Activated CD8-positive, alpha-beta memory T cell treated with anti-CD3 and anti-CD28 coated beads, Interleukin-2, amount 10 ng/mL, durations not matched to agents 7 days and 5 days (primary cell): ENCODE data around the gene NBPF9. TPM values are rescaled to one million over a fixed set of nuclear protein-coding genes. Genes with fewer than 3 reads are reported as not detected.
"Not testable (repeated sequence)": the region's sequence is repeated elsewhere in the genome, so short reads cannot be mapped to it uniquely, and the experiment has no call there.

ENCODE experiments used
- ATAC-seq: fragments of 150-1000 bp; cut with Tn5 transposase; one replicate; pipeline ENCODE4 v1.10.0; 2021; ENCODE audit warnings: moderate library complexity
- CTCF ChIA-PET: fragments of 350-600 bp; sonication (Branson Sonifier 250); formaldehyde crosslinking; loops from one replicate; lab custom pipeline; 2021; ENCODE audit warnings: antibody characterized with exemption; lab: Charles Lee
- DNase-seq: peaks from one replicate; pipeline ENCODE4 v3.0.0-alpha.2; 2020
- H3K27ac Mint-ChIP-seq: one replicate; pipeline ENCODE4 v1.8.0; 2021; ENCODE audit warnings: mild to moderate bottlenecking, mixed read lengths
- H3K27me3 Mint-ChIP-seq: one replicate; pipeline ENCODE4 v1.8.0; 2021; ENCODE audit warnings: mixed read lengths
- H3K36me3 Mint-ChIP-seq: one replicate; pipeline ENCODE4 v1.8.0; 2021; ENCODE audit warnings: mild to moderate bottlenecking, mixed read lengths
- H3K4me1 Mint-ChIP-seq: one replicate; pipeline ENCODE4 v1.8.0; 2021; ENCODE audit warnings: mixed read lengths
- H3K4me3 Mint-ChIP-seq: one replicate; pipeline ENCODE4 v1.8.0; 2021; ENCODE audit warnings: mild to moderate bottlenecking, moderate library complexity, mixed read lengths
- H3K9me3 Mint-ChIP-seq: one replicate; pipeline ENCODE4 v1.8.0; 2022; ENCODE audit warnings: low read depth, mixed read lengths
- total RNA-seq, 2 experiments: library from RNA; stranded (reverse); gene quantifications; one replicate each; pipeline ENCODE4 v1.2.3, GENCODE V29; 2021

The NBPF9 gene
- total RNA-seq, 2 experiments from 2014 or later, result 14.3 to 18.6 TPM

GRCh38 chr1:149064611-149065010 is 38.7 kb downstream of the NBPF9 start:
- H3K27me3 Mint-ChIP-seq, H3K36me3 Mint-ChIP-seq, ATAC-seq, DNase-seq, H3K4me1 Mint-ChIP-seq, H3K9me3 Mint-ChIP-seq, H3K27ac Mint-ChIP-seq, CTCF ChIA-PET, H3K4me3 Mint-ChIP-seq: not testable (repeated sequence)

DNA sequence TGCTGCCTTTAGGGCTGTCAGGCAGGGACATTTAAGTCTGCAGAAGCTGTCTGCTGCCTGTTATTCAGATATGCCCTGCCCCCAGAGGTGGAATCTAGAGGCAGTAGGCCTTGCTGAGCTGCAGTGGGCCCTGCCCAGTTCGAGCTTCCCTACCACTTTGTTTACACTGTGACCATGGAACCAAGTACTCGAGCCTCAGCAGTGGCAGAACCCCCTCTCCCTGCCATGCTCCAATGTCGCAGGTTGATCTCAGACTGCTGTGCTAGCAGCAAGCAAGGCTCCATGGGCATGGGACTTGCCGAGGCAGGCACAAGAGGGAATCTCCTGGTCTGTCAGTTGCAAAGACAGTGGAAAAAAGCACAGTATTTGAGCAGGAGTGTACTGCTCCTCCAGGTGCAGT is 60.3 kb downstream of the NBPF9 start:
- not testable (repeated sequence) for ATAC-seq

GRCh38 chr1:149033916-149034315 is 69.4 kb downstream of the NBPF9 start:
- ATAC-seq, H3K4me1 Mint-ChIP-seq, H3K36me3 Mint-ChIP-seq, CTCF ChIA-PET, H3K27me3 Mint-ChIP-seq, H3K27ac Mint-ChIP-seq, H3K4me3 Mint-ChIP-seq, H3K9me3 Mint-ChIP-seq, DNase-seq: not testable (repeated sequence)

More for the DNA sequence above, 60.3 kb downstream of the NBPF9 start:
- H3K36me3 Mint-ChIP-seq, H3K4me1 Mint-ChIP-seq, H3K27me3 Mint-ChIP-seq, H3K4me3 Mint-ChIP-seq, DNase-seq, H3K27ac Mint-ChIP-seq, H3K9me3 Mint-ChIP-seq, CTCF ChIA-PET: not testable (repeated sequence)

DNA sequence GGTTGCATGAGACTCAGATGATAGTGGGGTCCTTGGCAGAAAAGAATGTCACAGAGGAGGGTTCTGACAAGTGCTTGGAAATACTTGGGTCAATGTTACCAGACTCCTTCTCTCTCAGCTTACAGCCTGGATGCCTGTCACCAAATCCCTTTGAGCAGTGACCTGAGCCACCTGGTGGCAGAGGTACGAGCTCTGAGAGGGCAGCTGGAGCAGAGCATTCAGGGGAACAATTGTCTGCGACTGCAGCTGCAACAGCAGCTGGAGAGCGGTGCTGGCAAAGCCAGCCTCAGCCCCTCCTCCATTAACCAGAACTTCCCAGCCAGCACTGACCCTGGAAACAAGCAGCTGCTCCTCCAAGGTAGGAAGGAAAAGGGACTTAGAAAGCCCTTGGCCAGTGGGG is 79.0 kb downstream of the NBPF9 start:
- ATAC-seq, H3K27ac Mint-ChIP-seq, H3K27me3 Mint-ChIP-seq, H3K9me3 Mint-ChIP-seq, DNase-seq, CTCF ChIA-PET, H3K36me3 Mint-ChIP-seq, H3K4me3 Mint-ChIP-seq, H3K4me1 Mint-ChIP-seq: not testable (repeated sequence)

DNA sequence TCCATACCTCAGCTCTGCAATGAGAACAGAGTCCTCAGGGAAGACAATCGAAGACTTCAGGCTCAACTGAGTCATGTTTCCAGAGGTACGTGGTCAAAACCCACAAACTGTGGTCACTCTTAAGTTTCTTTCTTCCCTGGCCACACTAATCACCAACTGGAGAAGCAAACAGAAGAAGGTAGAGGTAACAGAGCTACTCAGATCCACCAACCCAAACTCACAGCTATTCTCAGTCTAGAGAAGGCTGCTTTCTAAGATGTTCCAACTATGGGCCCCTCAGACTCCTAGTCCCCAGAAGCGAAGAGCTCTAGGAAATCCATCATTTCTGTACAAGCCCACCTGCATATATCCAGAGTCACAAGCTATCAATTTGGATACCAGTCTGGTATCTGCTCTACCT is 84.8 kb downstream of the NBPF9 start:
- H3K27ac Mint-ChIP-seq, H3K36me3 Mint-ChIP-seq, DNase-seq, H3K27me3 Mint-ChIP-seq, CTCF ChIA-PET, H3K4me3 Mint-ChIP-seq, ATAC-seq, H3K4me1 Mint-ChIP-seq, H3K9me3 Mint-ChIP-seq: not testable (repeated sequence)

- H3K27me3 Mint-ChIP-seq, DNase-seq, H3K27ac Mint-ChIP-seq, H3K9me3 Mint-ChIP-seq, CTCF ChIA-PET, H3K4me3 Mint-ChIP-seq, ATAC-seq, H3K36me3 Mint-ChIP-seq, H3K4me1 Mint-ChIP-seq: not testable (repeated sequence)
These were observed 86.7 kb downstream of the NBPF9 start for GRCh38 chr1:149016626-149017025.

DNA sequence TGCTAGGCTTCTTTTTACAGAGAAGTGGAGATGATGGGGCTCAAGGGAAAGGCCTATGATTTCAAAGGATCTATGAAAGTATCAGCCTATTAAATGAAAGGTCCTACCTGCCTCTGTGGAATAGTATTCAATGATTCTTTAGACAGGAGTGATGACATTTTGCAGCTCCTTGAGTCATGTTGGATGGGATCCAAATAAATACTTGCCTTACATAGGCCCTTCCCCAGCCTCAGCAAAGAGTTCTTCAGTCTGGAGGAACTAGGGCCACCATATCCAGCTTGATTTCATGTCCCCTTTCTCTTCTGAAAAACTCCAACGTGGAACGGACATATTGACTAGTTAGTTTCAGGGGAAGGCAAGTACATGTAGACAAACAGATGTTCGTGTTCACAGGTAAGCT is 87.8 kb downstream of the NBPF9 start:
- H3K4me1 Mint-ChIP-seq, H3K27ac Mint-ChIP-seq, H3K36me3 Mint-ChIP-seq, CTCF ChIA-PET, H3K4me3 Mint-ChIP-seq, DNase-seq, H3K9me3 Mint-ChIP-seq, H3K27me3 Mint-ChIP-seq, ATAC-seq: not testable (repeated sequence)

- H3K27ac Mint-ChIP-seq, CTCF ChIA-PET, H3K4me1 Mint-ChIP-seq, DNase-seq, H3K36me3 Mint-ChIP-seq, H3K27me3 Mint-ChIP-seq, H3K4me3 Mint-ChIP-seq, ATAC-seq, H3K9me3 Mint-ChIP-seq: not testable (repeated sequence)
These were observed 89.8 kb downstream of the NBPF9 start for GRCh38 chr1:149013513-149013912.

GRCh38 chr1:149012599-149012998 is 90.8 kb downstream of the NBPF9 start:
- H3K27me3 Mint-ChIP-seq, DNase-seq, H3K4me3 Mint-ChIP-seq, CTCF ChIA-PET, H3K36me3 Mint-ChIP-seq, H3K9me3 Mint-ChIP-seq, ATAC-seq, H3K27ac Mint-ChIP-seq, H3K4me1 Mint-ChIP-seq: not testable (repeated sequence)

DNA sequence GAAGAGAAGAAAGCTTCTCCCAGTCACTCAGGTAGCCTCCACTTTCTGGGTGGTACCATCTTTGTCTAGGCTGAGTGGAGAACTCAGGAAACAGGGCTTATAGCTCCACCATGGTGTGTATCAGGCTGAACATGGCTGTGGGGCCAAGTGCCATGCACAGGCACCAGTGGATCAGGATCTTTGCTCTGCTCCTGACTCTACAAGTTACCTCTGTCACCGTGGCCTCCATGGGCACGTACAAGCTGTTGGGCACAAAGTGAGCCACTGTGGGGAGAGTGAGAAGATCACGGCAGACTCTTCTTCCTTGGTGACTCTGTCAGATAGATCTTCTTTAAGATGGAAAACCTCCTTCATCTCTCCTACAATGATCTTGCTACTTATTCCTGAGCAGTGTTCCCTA is 93.6 kb downstream of the NBPF9 start:
- ATAC-seq, CTCF ChIA-PET: not testable (repeated sequence)

GRCh38 chr1:149008769-149009168 is 94.6 kb downstream of the NBPF9 start:
- H3K9me3 Mint-ChIP-seq, H3K27ac Mint-ChIP-seq, ATAC-seq, CTCF ChIA-PET, H3K36me3 Mint-ChIP-seq, H3K4me3 Mint-ChIP-seq, H3K27me3 Mint-ChIP-seq, DNase-seq, H3K4me1 Mint-ChIP-seq: not testable (repeated sequence)

More for the DNA sequence above, 93.6 kb downstream of the NBPF9 start:
- not testable (repeated sequence) for H3K36me3 Mint-ChIP-seq, H3K9me3 Mint-ChIP-seq, H3K27ac Mint-ChIP-seq, H3K27me3 Mint-ChIP-seq, DNase-seq, H3K4me3 Mint-ChIP-seq, H3K4me1 Mint-ChIP-seq

DNA sequence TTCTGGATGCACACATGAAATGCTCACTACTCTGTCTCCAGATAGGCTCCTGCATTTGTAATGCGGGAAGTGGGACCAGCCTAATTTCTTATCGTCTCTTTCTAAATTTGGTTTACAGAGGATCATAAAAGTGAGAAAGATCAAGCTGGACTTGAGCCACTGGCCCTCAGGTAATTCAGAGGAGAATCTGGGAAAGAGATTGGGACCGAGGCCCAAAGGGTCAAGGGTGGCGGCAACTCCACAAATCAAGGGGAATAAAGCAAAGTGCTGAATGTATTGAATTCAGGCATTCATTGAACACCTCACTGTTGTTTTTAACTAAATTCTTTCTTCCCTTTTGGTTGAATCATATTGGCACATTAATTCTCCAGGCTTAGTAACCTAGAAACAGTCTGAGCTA is 95.0 kb downstream of the NBPF9 start:
- H3K9me3 Mint-ChIP-seq, ATAC-seq, CTCF ChIA-PET, H3K27ac Mint-ChIP-seq, H3K36me3 Mint-ChIP-seq, H3K27me3 Mint-ChIP-seq, H3K4me1 Mint-ChIP-seq, DNase-seq, H3K4me3 Mint-ChIP-seq: not testable (repeated sequence)
